SK-N-SH treated with all-trans-retinoic acid at 6 μM for 48 hours (cell line): ENCODE results near the gene KCNH5.

Experiments
- BACH2 ChIP-seq: fragments of 250-450 bp; sonication (Bioruptor Pico); IDR thresholded peaks from 2 replicates; pipeline ENCODE4 v1.9.0; 2021; ENCODE audit warnings: mild to moderate bottlenecking, borderline replicate concordance
- CSDC2 ChIP-seq: fragments of 250-450 bp; sonication (Bioruptor Pico); IDR thresholded peaks from 2 replicates; pipeline ENCODE4 v1.5.0; 2020; ENCODE audit warnings: mild to moderate bottlenecking, moderate library complexity
- ESRRG ChIP-seq: fragments of 250-450 bp; sonication (Bioruptor Pico); IDR thresholded peaks from 2 replicates; pipeline ENCODE4 v1.6.1; 2021; ENCODE audit warnings: mild to moderate bottlenecking
- GLIS3 ChIP-seq: fragments of 250-450 bp; sonication (Bioruptor Pico); IDR thresholded peaks from 2 replicates; pipeline ENCODE4 v1.5.0; 2020; ENCODE audit warnings: mild to moderate bottlenecking, moderate library complexity
- ISL1 ChIP-seq: fragments of 250-450 bp; sonication (Bioruptor Pico); IDR thresholded peaks from 2 replicates; pipeline ENCODE4 v2.1.2; 2022; ENCODE audit warnings: mild to moderate bottlenecking, moderate library complexity
- PATZ1 ChIP-seq: fragments of 250-450 bp; sonication (Bioruptor Pico); IDR thresholded peaks from 2 replicates; pipeline ENCODE4 v1.8.0; 2020; ENCODE audit warnings: mild to moderate bottlenecking, moderate library complexity, borderline replicate concordance
- POU6F1 ChIP-seq: fragments of 250-450 bp; sonication (Bioruptor Pico); IDR thresholded peaks from 2 replicates; pipeline ENCODE4 v1.8.0; 2021; ENCODE audit warnings: low read depth, mild to moderate bottlenecking, moderate library complexity, borderline replicate concordance
- TSHZ2 ChIP-seq: fragments of 250-450 bp; sonication (Bioruptor Pico); IDR thresholded peaks from 2 replicates; pipeline ENCODE4 v1.5.0; 2020; ENCODE audit warnings: mild to moderate bottlenecking, moderate library complexity
- ZC3H10 ChIP-seq: fragments of 250-450 bp; sonication (Bioruptor Pico); IDR thresholded peaks from 2 replicates; pipeline ENCODE4 v1.5.1; 2021; ENCODE audit warnings: mild to moderate bottlenecking, moderate library complexity
- ZFP3 ChIP-seq: fragments of 250-450 bp; sonication (Bioruptor Pico); IDR thresholded peaks from 2 replicates; pipeline ENCODE4 v1.5.0; 2020; ENCODE audit warnings: mild to moderate bottlenecking, moderate library complexity
- ZFP30 ChIP-seq: fragments of 450-650 bp; formaldehyde crosslinking; IDR thresholded peaks from 2 replicates; pipeline ENCODE4 v1.5.0; 2022; ENCODE audit warnings: mild to moderate bottlenecking, moderate library complexity
- ZNF8 ChIP-seq: fragments of 450-650 bp; formaldehyde crosslinking; IDR thresholded peaks from 2 replicates; pipeline ENCODE4 v1.5.0; 2020; ENCODE audit warnings: mild to moderate bottlenecking, moderate library complexity

GRCh38 chr14:62983821-62984220 is 61.4 kb downstream of the KCNH5 start:
- TF ChIP-seq CSDC2 (no peak), POU6F1 (CRISPR knock-in tag) (no peak), PATZ1 (no peak), BACH2 (no peak), ZFP3 (CRISPR knock-in tag) (no peak), ZFP30 (CRISPR knock-in tag) (no peak), ZNF8 (CRISPR knock-in tag) (no peak), ESRRG (CRISPR knock-in tag) (no peak), TSHZ2 (CRISPR knock-in tag) (no peak), GLIS3 (no peak), ZC3H10 (CRISPR knock-in tag) (no peak), ISL1 (CRISPR knock-in tag) (no peak)
